DOHH2 (cell line): Measurements from ENCODE around the gene OR2AG1.
A peak's percentile ranks its signal among the peaks of the same experiment; 100 is the strongest.

ENCODE experiments used
- H3F3A ChIP-seq: fragments of 200-600 bp; sonication (generic), shearing (Covaris generic); 2 replicates; pipeline ENCODE4 v1.6.0; 2016; ENCODE audit warnings: antibody characterized with exemption, mild to moderate bottlenecking; ENCODE audit not compliant: control insufficient read depth, insufficient read depth
- H3K27ac ChIP-seq: fragments of 200-600 bp; sonication (generic); 2 replicates; pipeline ENCODE4 v1.5.1; 2014; ENCODE audit warnings: low read depth, mild to moderate bottlenecking, low read length, moderate library complexity
- H3K27me3 ChIP-seq: fragments of 200-600 bp; sonication (generic); 2 replicates; pipeline ENCODE4 v1.6.1; 2014; ENCODE audit warnings: mild to moderate bottlenecking, low read length, mixed read lengths; ENCODE audit not compliant: control insufficient read depth
- H3K36me3 ChIP-seq: fragments of 200-600 bp; sonication (generic); 2 replicates; pipeline ENCODE4 v1.6.1; 2014; ENCODE audit warnings: mild to moderate bottlenecking, low read length, moderate library complexity, mixed read lengths; ENCODE audit not compliant: control insufficient read depth
- H3K4me1 ChIP-seq: fragments of 200-600 bp; sonication (generic); 2 replicates; pipeline ENCODE4 v1.6.1; 2014; ENCODE audit warnings: mild to moderate bottlenecking, low read length, mixed read lengths; ENCODE audit not compliant: control insufficient read depth
- H3K4me2 ChIP-seq: fragments of 200-600 bp; sonication (generic); 2 replicates; pipeline ENCODE4 v1.6.0; 2014; ENCODE audit warnings: mild to moderate bottlenecking, low read length, moderate library complexity
- H3K4me3 ChIP-seq: fragments of 200-600 bp; sonication (generic); 2 replicates; pipeline ENCODE4 v1.5.1; 2014; ENCODE audit warnings: mild to moderate bottlenecking, low read length, mixed read lengths
- H3K79me2 ChIP-seq: fragments of 200-600 bp; sonication (generic); 2 replicates; pipeline ENCODE4 v1.6.1; 2014; ENCODE audit warnings: mild to moderate bottlenecking, low read length, mixed read lengths; ENCODE audit not compliant: control insufficient read depth
- H3K9me2 ChIP-seq: fragments of 200-600 bp; sonication (generic); replicated peaks from 2 replicates; pipeline ENCODE4 v1.6.1; 2014; ENCODE audit warnings: mild to moderate bottlenecking, low read length, mixed read lengths; ENCODE audit not compliant: control insufficient read depth
- H3K9me3 ChIP-seq: fragments of 200-600 bp; sonication (generic); 2 replicates; pipeline ENCODE4 v1.6.1; 2014; ENCODE audit warnings: antibody characterized with exemption, low read length, mixed read lengths; ENCODE audit not compliant: control insufficient read depth, insufficient read depth
- H4K20me1 ChIP-seq: fragments of 200-600 bp; sonication (generic); 2 replicates; pipeline ENCODE4 v1.6.0; 2014; ENCODE audit warnings: low read depth, mild to moderate bottlenecking, antibody characterized with exemption, low read length, moderate library complexity; ENCODE audit not compliant: control insufficient read depth, insufficient read depth
- EZH2phosphoT487 ChIP-seq: fragments of 200-600 bp; sonication (generic); IDR thresholded peaks from 2 replicates; pipeline ENCODE4 v1.6.1; 2017; ENCODE audit warnings: borderline replicate concordance, mild to moderate bottlenecking, antibody characterized with exemption, low read length, moderate library complexity, mixed read lengths
- TF ChIP-seq, protein P1 (sequence below): fragments of 200-600 bp; sonication (generic); IDR thresholded peaks from one replicate; pipeline ENCODE4 v1.5.1; 2014; ENCODE audit warnings: antibody characterized with exemption, mild to moderate bottlenecking, low read depth, low read length; ENCODE audit not compliant: poor library complexity, severe bottlenecking

Gene OR2AG1

DNA sequence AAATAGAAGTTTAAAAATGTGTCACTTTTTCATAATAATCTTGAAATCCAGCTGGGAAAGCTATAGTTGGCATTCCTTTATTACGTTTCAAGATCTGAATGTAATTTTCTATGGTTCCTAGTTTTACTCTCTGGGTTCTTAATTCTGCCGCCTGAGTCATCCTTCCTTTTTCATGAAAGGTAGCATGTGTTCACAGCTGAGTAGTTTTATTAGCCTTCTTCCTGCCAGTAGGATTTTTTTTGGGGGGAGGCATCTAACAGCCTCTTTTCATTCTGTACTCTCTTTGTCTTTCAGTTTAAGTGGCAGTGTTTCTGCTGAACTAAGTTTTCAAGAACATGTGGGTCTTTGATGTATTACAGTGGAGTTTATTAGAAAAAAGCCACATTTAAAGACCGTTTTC, 47.5 kb upstream of the OR2AG1 start:
- Histone ChIP-seq H4K20me1 (no peaks in the 10 kb centered on the region), H3K79me2 (no peaks in the 10 kb centered on the region), H3K36me3 (no peaks in the 10 kb centered on the region), H3K4me2 (no peak overlapping the region), H3K9me3 (no peaks in the 10 kb centered on the region), H3K4me1 (peaks cover 8% of the 10 kb centered on the region), H3K27ac (no peak overlapping the region), H3K9me2 (no peaks in the 10 kb centered on the region), H3K27me3 (0 out of 2 replicates have a peak, but pooled peaks cover 2% of the 10 kb centered on the region), H3F3A (no peaks in the 10 kb centered on the region), H3K4me3 (no peak overlapping the region)
- no peak for TF ChIP-seq EZH2phosphoT487
- TF ChIP-seq, protein P1, sequence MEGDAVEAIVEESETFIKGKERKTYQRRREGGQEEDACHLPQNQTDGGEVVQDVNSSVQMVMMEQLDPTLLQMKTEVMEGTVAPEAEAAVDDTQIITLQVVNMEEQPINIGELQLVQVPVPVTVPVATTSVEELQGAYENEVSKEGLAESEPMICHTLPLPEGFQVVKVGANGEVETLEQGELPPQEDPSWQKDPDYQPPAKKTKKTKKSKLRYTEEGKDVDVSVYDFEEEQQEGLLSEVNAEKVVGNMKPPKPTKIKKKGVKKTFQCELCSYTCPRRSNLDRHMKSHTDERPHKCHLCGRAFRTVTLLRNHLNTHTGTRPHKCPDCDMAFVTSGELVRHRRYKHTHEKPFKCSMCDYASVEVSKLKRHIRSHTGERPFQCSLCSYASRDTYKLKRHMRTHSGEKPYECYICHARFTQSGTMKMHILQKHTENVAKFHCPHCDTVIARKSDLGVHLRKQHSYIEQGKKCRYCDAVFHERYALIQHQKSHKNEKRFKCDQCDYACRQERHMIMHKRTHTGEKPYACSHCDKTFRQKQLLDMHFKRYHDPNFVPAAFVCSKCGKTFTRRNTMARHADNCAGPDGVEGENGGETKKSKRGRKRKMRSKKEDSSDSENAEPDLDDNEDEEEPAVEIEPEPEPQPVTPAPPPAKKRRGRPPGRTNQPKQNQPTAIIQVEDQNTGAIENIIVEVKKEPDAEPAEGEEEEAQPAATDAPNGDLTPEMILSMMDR = no peak

DNA sequence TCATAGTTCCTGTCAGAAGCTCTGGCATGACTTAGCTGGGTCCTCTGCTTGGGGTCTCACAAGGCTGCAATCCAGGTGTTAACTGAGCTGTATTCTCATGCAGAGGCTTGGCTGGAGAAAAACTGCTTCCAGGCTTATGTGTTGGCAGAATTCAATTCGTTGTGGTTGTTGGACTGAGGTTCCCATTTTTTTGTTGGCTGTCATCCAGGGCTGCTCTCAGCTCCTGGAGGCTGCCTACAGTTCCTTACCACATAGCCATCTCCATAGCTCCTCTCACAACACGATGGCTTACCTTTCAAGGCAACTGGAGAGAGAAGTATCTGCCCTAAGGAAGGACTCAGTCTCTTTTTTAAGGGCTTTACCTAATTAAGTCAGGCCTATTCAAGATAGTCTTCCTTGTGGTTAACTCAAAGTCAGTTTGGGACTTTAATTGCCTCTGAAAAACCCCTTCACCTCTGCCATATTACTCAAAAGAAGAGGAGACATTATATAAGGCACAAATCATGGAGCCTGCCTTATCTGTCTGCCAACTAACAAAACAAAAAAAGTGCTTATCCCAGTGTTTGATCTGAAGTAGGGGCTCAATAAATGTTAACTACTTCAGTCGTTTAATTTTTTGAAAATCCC, 46.2 kb upstream of the OR2AG1 start:
- TF ChIP-seq, protein P1 = no peak
- TF ChIP-seq EZH2phosphoT487 = no peak
- Histone ChIP-seq H3K4me1 (peaks cover 8% of the 10 kb centered on the region), H3K4me2 (no peak overlapping the region)

GRCh38 chr11:6737872-6738466, 44.9 kb upstream of the OR2AG1 start:
- no peak overlapping the region for H3K27ac ChIP-seq
- no peaks in the 10 kb centered on the region for H3K36me3 ChIP-seq
- no peaks in the 10 kb centered on the region for H4K20me1 ChIP-seq
- no peaks in the 10 kb centered on the region for H3F3A ChIP-seq
- TF ChIP-seq, protein P1 = peak; percentile 72
- TF ChIP-seq EZH2phosphoT487 = no peak
- no peak overlapping the region for H3K4me3 ChIP-seq
- peaks cover 8% of the 10 kb centered on the region for H3K4me1 ChIP-seq
- 0 out of 2 replicates have a peak, but pooled peaks cover 2% of the 10 kb centered on the region for H3K27me3 ChIP-seq
- H3K4me2 ChIP-seq = no peak overlapping the region
- no peaks in the 10 kb centered on the region for H3K9me3 ChIP-seq
- H3K79me2 ChIP-seq = no peaks in the 10 kb centered on the region
- H3K9me2 ChIP-seq = no peaks in the 10 kb centered on the region

More for the DNA sequence above, 46.2 kb upstream of the OR2AG1 start:
- Histone ChIP-seq H3K9me3 (no peaks in the 10 kb centered on the region), H3K79me2 (no peaks in the 10 kb centered on the region), H3K27ac (no peak overlapping the region), H3K4me3 (no peak overlapping the region), H3K36me3 (no peaks in the 10 kb centered on the region), H3K27me3 (0 out of 2 replicates have a peak, but pooled peaks cover 2% of the 10 kb centered on the region), H4K20me1 (no peaks in the 10 kb centered on the region), H3F3A (no peaks in the 10 kb centered on the region), H3K9me2 (no peaks in the 10 kb centered on the region)
